Activated gamma-delta T cell (primary cell): ENCODE results near the gene BDH1.

Source experiments
- DNase-seq: peaks from one replicate; lab custom pipeline; 2025; lab: John Stamatoyannopoulos, UW

Gene BDH1

GRCh38 chr3:197460002-197460401 lies 95.8 kb downstream of the BDH1 start:
- DNase-seq, result no peak
